Measurements from ENCODE around the gene TMEM132C.

DNA sequence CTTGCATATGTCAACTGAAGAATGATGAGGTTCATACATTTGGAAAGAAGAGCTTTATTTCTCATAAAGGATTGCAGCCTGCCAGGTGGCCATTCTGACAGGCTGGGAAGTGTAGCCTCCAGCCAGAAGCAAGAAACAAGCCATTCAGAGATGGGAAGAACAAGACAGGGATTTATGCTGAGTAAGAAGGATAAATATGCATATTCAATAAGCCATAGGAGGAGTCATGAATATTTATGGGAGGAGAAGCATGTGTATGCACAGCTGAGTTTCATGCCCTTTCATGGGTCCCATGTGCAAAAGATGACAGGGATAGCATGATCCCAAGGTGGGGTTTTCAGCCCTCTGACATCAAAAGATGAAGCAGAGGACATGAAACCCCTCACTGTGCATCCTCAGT lies 269.8 kb downstream of the TMEM132C start:
- TF ChIP-seq, protein P1, sequence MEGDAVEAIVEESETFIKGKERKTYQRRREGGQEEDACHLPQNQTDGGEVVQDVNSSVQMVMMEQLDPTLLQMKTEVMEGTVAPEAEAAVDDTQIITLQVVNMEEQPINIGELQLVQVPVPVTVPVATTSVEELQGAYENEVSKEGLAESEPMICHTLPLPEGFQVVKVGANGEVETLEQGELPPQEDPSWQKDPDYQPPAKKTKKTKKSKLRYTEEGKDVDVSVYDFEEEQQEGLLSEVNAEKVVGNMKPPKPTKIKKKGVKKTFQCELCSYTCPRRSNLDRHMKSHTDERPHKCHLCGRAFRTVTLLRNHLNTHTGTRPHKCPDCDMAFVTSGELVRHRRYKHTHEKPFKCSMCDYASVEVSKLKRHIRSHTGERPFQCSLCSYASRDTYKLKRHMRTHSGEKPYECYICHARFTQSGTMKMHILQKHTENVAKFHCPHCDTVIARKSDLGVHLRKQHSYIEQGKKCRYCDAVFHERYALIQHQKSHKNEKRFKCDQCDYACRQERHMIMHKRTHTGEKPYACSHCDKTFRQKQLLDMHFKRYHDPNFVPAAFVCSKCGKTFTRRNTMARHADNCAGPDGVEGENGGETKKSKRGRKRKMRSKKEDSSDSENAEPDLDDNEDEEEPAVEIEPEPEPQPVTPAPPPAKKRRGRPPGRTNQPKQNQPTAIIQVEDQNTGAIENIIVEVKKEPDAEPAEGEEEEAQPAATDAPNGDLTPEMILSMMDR (IDR thresholded peaks at IDR 0.05; ENCODE audit: insufficient read depth, low read length): no peak
- no peak for TF ChIP-seq POLR2AphosphoS5 (IDR thresholded peaks at IDR 0.05; ENCODE audit: low read depth)

All from HL-60 (cell line).